AG09319 (cell line): ENCODE measurements around the gene TMEM272.

Experiments
- DNase-seq: peaks from one replicate; pipeline ENCODE4 v3.0.0-alpha.2; 2010; ENCODE audit warnings: low read depth; ENCODE audit errors: extremely low read depth
- TF ChIP-seq, protein P1 (sequence below): IDR thresholded peaks from 2 replicates; pipeline ENCODE4 v1.5.1; 2011; ENCODE audit warnings: low read depth, mild to moderate bottlenecking, inconsistent platforms, low read length, moderate library complexity

TMEM272 gene, protein sequence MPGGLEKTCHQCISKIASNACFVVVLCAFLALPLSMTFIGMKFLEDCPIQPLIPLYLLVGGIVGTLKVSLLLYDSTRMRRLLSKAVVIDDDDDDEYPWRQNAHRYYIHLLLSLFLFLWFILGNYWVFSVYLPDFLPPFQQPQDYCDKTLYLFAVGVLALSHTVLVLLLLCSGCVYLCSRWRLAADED

DNA sequence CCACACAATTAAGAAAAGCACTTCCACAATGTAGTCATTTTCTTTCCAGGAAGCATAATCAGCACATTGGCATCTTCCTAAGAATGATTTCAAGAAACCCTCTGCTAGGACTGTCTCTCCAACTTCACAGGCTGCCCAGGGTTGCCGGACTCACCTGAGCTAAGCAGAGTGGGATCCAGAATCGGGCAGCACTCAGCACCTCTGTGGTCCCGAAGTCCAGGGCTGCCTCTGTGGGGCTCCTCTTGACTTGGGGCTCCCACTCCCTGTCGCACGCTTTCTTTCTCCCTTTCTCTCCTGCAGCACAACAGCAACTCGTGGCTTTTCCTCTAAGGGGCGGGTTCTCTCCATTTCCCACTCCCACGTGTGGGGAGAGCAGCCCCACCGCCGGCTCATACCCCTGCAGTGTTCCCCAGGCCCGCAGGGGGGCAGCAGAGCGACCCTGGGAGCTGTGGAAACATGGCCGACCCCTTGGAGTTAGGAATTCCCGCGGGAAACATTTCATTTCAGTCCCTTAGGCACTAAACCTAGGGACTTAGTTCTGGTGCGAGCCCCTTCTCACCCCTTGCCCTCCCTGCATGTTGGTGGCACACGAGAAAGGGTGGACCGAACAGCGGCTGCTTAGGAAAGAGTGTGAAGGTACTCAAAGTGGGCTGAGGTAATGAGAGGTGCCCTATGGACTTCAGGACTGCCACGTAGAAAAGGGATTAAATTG is at the start of gene TMEM272:
TMEM272 (minus strand) TSS at position 316 of the 712 bp plus-strand sequence. CDS start 6,647 bp downstream, outside the sequence.
- TF ChIP-seq, protein P1, sequence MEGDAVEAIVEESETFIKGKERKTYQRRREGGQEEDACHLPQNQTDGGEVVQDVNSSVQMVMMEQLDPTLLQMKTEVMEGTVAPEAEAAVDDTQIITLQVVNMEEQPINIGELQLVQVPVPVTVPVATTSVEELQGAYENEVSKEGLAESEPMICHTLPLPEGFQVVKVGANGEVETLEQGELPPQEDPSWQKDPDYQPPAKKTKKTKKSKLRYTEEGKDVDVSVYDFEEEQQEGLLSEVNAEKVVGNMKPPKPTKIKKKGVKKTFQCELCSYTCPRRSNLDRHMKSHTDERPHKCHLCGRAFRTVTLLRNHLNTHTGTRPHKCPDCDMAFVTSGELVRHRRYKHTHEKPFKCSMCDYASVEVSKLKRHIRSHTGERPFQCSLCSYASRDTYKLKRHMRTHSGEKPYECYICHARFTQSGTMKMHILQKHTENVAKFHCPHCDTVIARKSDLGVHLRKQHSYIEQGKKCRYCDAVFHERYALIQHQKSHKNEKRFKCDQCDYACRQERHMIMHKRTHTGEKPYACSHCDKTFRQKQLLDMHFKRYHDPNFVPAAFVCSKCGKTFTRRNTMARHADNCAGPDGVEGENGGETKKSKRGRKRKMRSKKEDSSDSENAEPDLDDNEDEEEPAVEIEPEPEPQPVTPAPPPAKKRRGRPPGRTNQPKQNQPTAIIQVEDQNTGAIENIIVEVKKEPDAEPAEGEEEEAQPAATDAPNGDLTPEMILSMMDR = peak; percentile 81
- no peak for DNase-seq

DNA sequence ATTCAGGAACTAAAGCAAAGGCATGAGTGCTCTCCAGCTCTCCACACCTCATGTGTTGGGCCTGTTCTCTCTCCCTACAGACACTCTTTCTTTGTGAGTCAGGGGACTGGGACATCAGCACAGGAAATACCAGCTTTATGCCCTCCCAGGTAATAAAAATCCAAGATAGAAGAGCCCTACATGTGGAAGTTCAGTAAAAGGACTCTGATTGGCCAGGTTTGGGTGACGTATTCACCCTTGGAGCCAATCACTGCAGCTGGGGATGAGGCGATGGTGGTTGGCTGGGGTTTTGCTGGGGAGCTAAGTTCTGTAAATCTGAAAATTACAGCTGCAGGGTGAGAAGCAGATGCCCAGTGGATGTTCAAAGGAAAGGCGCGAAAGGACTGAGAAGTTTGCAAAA is 49.3 kb upstream of the TMEM272 start:
- no peak for DNase-seq
- TF ChIP-seq, protein P1 = no peak

DNA sequence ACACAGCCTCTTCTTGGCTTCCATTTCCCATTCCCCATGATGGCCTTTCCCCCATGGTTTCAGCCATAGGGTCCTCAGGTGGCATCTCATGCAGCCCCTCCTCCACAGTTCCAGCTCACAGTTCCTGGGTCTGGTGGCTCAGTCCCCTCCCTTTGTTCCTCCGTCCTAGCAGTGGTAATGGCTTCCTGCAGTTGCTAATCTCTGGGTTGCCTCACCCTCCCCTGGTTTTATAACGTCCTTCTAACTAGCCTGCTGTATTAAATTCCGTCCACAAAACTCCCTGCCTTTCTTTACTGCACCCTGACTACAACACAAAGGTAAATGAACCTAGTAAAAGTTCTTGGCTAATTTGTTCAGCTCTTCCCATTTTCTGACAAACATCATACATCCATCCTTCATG is 47.7 kb upstream of the TMEM272 start:
- TF ChIP-seq, protein P1 = no peak
- no peak for DNase-seq

DNA sequence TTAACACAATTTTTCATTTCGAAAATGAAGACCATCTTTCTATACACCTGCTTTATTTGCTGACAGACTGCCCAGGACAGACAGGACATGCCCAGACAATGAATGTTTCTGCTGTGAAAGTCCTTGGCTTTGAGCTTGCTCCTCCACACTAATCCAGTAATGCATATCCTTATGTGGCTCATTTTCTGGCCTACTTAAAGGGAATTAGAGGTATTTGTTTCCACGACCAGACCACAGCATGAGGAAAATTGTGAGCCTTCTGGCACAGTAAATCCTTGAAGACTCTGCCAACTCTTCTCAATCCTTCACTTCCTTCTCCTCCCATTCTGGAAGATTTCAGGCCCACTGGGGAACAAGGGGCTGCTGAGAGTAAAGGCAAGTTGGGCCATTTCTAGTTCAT is 42.5 kb upstream of the TMEM272 start:
- no peak for DNase-seq
- TF ChIP-seq, protein P1 = no peak

DNA sequence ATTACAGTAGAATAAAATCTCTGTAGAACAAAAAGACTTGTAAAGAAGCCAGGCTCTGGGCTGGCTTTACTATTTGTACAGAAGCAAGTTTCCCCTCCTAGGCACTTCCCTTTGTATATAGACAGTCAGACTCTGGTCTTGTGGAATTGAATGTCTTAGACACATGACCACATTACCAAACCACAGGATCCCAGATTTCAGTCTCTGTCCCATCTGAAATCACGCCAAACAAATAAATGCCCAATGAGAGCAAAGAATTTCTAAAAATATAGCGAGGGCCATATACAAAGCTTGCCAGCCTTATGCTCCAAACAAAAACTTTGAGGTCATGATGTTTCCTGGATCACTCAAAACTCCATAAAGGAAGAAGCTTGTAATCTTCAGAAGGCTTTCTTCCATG is 40.7 kb upstream of the TMEM272 start:
- TF ChIP-seq, protein P1 = no peak
- DNase-seq = no peak

DNA sequence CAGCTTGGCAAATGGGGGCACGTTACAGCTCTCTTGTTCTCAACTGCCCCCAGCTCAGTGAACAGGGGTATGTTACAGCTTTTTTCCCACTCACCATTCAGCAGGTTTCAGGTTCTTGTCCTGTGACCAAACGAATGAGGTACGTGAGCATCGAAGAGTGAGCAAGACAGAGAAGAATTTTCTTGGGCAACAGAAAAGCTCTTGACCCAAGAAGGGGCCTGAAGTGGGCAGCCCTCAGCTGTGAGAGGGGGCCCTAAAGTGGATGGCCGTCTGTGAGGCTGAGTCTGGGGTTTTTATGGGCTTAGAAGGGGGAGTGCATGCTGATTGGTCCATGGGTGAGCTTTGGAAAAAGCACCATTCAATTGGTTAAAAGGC is 38.2 kb upstream of the TMEM272 start:
- TF ChIP-seq, protein P1 = no peak
- no peak for DNase-seq

DNA sequence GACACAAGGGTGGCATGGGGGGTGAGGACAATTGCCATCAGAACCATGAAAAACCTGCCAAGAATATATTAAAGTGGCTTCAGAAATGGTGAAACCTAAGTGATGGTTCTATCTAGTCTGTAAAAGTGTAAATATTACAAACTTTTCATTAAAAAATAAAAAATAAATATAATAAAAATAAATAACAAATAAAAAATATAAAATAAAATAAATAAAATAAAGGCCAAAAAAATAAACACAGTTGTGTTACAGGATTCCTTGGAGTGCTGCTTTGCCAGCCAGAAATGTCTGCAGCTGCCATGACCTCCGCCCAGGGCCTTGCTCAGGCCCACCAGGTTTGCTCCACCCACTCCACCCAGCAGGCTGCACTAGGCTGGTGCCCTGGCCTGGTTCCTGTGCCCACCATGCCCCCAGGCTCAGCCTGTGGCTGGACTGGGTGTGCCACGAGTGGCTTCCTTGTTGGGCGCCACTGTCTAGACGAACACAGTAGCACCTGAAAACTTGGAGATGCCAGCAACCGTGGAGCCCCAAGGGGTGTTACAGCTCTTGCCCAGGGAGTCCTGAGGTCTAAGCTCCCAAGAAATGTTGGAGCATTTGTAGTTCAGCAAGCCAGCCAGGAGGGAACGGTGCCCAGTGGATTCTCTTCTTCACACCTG is 37.7 kb upstream of the TMEM272 start:
- TF ChIP-seq, protein P1 = no peak
- no peak for DNase-seq
